Gastrocnemius medialis (tissue), 4 donors: ENCODE results near the gene PRKG1.

Experiments used
- POLR2A ChIP-seq, 2 donors: fragments of 450-650 bp; IDR thresholded peaks; one replicate each; pipeline ENCODE4 v1.6.1; 2017; ENCODE audit warnings: antibody characterized with exemption in 2 of 2, mild to moderate bottlenecking in 2 of 2, moderate library complexity in 2 of 2
- TF ChIP-seq, protein P1 (sequence below), 5 experiments: fragments of 450-650 bp in 3 of 5; fragments of 200-600 bp in 2 of 5; sonication (generic) in 2 of 5; IDR thresholded peaks in 4 of 5; conservative IDR thresholded peaks in 1 of 5; 1 replicate in 4 of 5; 2 replicates in 1 of 5; pipeline ENCODE4 v1.5.1; 2016 to 2019; ENCODE audit warnings: antibody characterized with exemption in 5 of 5, mild to moderate bottlenecking in 3 of 5, moderate library complexity in 3 of 5

DNA sequence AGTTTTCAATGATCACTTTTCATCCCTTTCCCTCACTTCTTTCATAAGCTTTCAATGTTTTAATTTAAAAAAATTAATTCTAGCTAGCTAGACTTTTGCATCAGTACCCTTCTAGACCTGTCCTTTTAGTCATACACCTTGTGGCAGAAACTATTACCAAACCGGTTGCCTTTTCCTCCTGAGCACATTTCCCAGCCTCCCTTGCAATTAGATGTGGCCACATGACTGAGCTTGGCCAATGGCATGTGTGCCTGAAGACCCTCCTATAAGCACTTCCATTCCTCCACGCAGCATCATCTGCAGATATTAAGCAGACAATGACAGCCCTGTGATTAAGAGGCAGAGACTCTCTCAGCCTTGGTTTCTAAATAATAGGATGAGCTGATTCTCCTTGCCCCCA, 1252.1 kb downstream of the PRKG1 start:
- TF ChIP-seq, protein P1, sequence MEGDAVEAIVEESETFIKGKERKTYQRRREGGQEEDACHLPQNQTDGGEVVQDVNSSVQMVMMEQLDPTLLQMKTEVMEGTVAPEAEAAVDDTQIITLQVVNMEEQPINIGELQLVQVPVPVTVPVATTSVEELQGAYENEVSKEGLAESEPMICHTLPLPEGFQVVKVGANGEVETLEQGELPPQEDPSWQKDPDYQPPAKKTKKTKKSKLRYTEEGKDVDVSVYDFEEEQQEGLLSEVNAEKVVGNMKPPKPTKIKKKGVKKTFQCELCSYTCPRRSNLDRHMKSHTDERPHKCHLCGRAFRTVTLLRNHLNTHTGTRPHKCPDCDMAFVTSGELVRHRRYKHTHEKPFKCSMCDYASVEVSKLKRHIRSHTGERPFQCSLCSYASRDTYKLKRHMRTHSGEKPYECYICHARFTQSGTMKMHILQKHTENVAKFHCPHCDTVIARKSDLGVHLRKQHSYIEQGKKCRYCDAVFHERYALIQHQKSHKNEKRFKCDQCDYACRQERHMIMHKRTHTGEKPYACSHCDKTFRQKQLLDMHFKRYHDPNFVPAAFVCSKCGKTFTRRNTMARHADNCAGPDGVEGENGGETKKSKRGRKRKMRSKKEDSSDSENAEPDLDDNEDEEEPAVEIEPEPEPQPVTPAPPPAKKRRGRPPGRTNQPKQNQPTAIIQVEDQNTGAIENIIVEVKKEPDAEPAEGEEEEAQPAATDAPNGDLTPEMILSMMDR (IDR thresholded peaks at IDR 0.05 in 4 of 5, conservative IDR thresholded peaks at IDR 0.05 in 1 of 5): no peak
- TF ChIP-seq POLR2A (IDR thresholded peaks at IDR 0.05): no peak
